ENCODE data around the gene AMN.

The AMN gene

GRCh38 chr14:102973706-102974285 lies 51.3 kb downstream of the AMN start:
- no peak for TF ChIP-seq ZNF274 (IDR thresholded peaks at IDR 0.05; ENCODE audit: low read depth, low read length)
- no peak overlapping the region for H3K4me3 ChIP-seq (ENCODE audit: low read length)

GRCh38 chr14:102975662-102976061 lies 53.2 kb downstream of the AMN start:
- no peak for TF ChIP-seq ZNF274 (IDR thresholded peaks at IDR 0.05; ENCODE audit: low read depth, low read length)
- no peak overlapping the region for H3K4me3 ChIP-seq (ENCODE audit: low read length)

GRCh38 chr14:102977475-102977874 lies 55.0 kb downstream of the AMN start:
- H3K4me3 ChIP-seq (ENCODE audit: low read length), result no peak overlapping the region
- TF ChIP-seq ZNF274 (IDR thresholded peaks at IDR 0.05; ENCODE audit: low read depth, low read length), result no peak

GRCh38 chr14:102979406-102979805 lies 56.9 kb downstream of the AMN start:
- no peak for TF ChIP-seq ZNF274 (IDR thresholded peaks at IDR 0.05; ENCODE audit: low read depth, low read length)
- H3K4me3 ChIP-seq (ENCODE audit: low read length), result no peak overlapping the region

GRCh38 chr14:102980409-102980810 lies 57.9 kb downstream of the AMN start:
- TF ChIP-seq ZNF274 (IDR thresholded peaks at IDR 0.05; ENCODE audit: low read depth, low read length), result no peak
- no peak overlapping the region for H3K4me3 ChIP-seq (ENCODE audit: low read length)

Measured in GM08714 (cell line).